GM23338 (cell line): ENCODE results near the gene ACTG1. TPM values are rescaled to one million over a fixed set of nuclear protein-coding genes. Genes with fewer than 3 reads are reported as not detected.

ENCODE experiments used
- ATAC-seq: fragments of 200-7000 bp; cut with Tn5 transposase; 3 replicates; pipeline ENCODE4 v1.9.1; 2020
- DNase-seq: peaks from one replicate; pipeline ENCODE4 v3.0.0-alpha.2; 2015; ENCODE audit warnings: low spot score
- H2AFZ ChIP-seq: fragments of 200-600 bp; sonication (generic); 2 replicates; pipeline ENCODE4 v1.8.0; 2016; ENCODE audit warnings: antibody characterized with exemption, mild to moderate bottlenecking, moderate library complexity
- H3F3A ChIP-seq: fragments of 200-600 bp; sonication (generic); replicated peaks from 2 replicates; pipeline ENCODE4 v1.8.0; 2017; ENCODE audit warnings: antibody characterized with exemption, mixed run types, low read depth
- H3K27ac ChIP-seq: fragments of 200-600 bp; sonication (generic); 2 replicates; pipeline ENCODE4 v1.6.1; 2016; ENCODE audit warnings: low read depth
- H3K27me3 ChIP-seq: fragments of 200-600 bp; sonication (generic); 2 replicates; pipeline ENCODE4 v1.8.0; 2016; ENCODE audit warnings: mild to moderate bottlenecking, mixed run types, moderate library complexity; ENCODE audit not compliant: insufficient read depth
- H3K36me3 ChIP-seq: fragments of 200-600 bp; sonication (generic); 2 replicates; pipeline ENCODE4 v1.8.0; 2016; ENCODE audit warnings: mild to moderate bottlenecking; ENCODE audit not compliant: insufficient read depth
- H3K4me1 ChIP-seq: fragments of 200-600 bp; sonication (generic); 2 replicates; pipeline ENCODE4 v1.8.0; 2016; ENCODE audit warnings: mild to moderate bottlenecking, moderate library complexity; ENCODE audit not compliant: insufficient read depth
- H3K4me2 ChIP-seq: fragments of 200-600 bp; sonication (generic); 2 replicates; pipeline ENCODE4 v1.7.1; 2017; ENCODE audit warnings: mixed run types
- H3K4me3 ChIP-seq: fragments of 200-600 bp; sonication (generic); 2 replicates; pipeline ENCODE4 v1.6.1; 2016; ENCODE audit warnings: mixed run types
- H3K79me2 ChIP-seq: fragments of 200-600 bp; sonication (generic); replicated peaks from 2 replicates; pipeline ENCODE4 v1.8.0; 2017; ENCODE audit warnings: mild to moderate bottlenecking; ENCODE audit not compliant: insufficient read depth
- H3K9me2 ChIP-seq: fragments of 200-600 bp; sonication (generic); 2 replicates; pipeline ENCODE4 v1.8.0; 2017; ENCODE audit not compliant: insufficient read depth
- H4K20me1 ChIP-seq: fragments of 200-600 bp; sonication (generic); replicated peaks from 2 replicates; pipeline ENCODE4 v1.8.0; 2017; ENCODE audit warnings: mild to moderate bottlenecking; ENCODE audit not compliant: insufficient read depth
- H3K27ac Mint-ChIP-seq: 2 replicates; pipeline ENCODE4 v1.8.0; 2020; ENCODE audit warnings: inconsistent platforms, mild to moderate bottlenecking, moderate library complexity, mixed read lengths
- H3K27me3 Mint-ChIP-seq: 3 replicates; pipeline ENCODE4 v1.8.0; 2022; ENCODE audit warnings: low read depth, mild to moderate bottlenecking, moderate library complexity, mixed read lengths, inconsistent platforms; ENCODE audit not compliant: insufficient read depth, poor library complexity
- H3K36me3 Mint-ChIP-seq: 3 replicates; pipeline ENCODE4 v1.8.0; 2021; ENCODE audit warnings: low read depth, mild to moderate bottlenecking, inconsistent platforms, moderate library complexity, mixed read lengths
- H3K4me1 Mint-ChIP-seq: 3 replicates; pipeline ENCODE4 v1.8.0; 2020; ENCODE audit warnings: mild to moderate bottlenecking, inconsistent platforms, mixed read lengths
- H3K4me3 Mint-ChIP-seq: 3 replicates; pipeline ENCODE4 v1.8.0; 2021; ENCODE audit warnings: moderate library complexity, mild to moderate bottlenecking, inconsistent platforms, mixed read lengths
- H3K9me3 Mint-ChIP-seq: 3 replicates; pipeline ENCODE4 v1.8.0; 2020; ENCODE audit warnings: moderate library complexity, mild to moderate bottlenecking, inconsistent platforms, mixed read lengths
- CREB1 ChIP-seq: fragments of 250-450 bp; sonication (Bioruptor Pico); IDR thresholded peaks from 2 replicates; pipeline ENCODE4 v1.5.0; 2020; ENCODE audit warnings: low read depth, mild to moderate bottlenecking, moderate library complexity
- ETS1 ChIP-seq: IDR thresholded peaks from 2 replicates; pipeline ENCODE4 v1.6.1; 2016; ENCODE audit warnings: antibody characterized with exemption
- EZH2 ChIP-seq: fragments of 200-600 bp; sonication (generic); IDR thresholded peaks from one replicate; pipeline ENCODE4 v1.8.0; 2017; ENCODE audit warnings: antibody characterized with exemption, mild to moderate bottlenecking, low read depth; ENCODE audit not compliant: unreplicated experiment
- EZH2phosphoT487 ChIP-seq: fragments of 200-600 bp; sonication (generic); IDR thresholded peaks from one replicate; pipeline ENCODE4 v1.8.1; 2018; ENCODE audit warnings: antibody characterized with exemption; ENCODE audit not compliant: unreplicated experiment
- JUNB ChIP-seq: IDR thresholded peaks from one replicate; pipeline ENCODE4 v1.6.1; 2016; ENCODE audit warnings: antibody characterized with exemption; ENCODE audit not compliant: unreplicated experiment
- NANOG ChIP-seq: IDR thresholded peaks from 2 replicates; pipeline ENCODE4 v1.6.1; 2016; ENCODE audit warnings: antibody characterized with exemption, borderline replicate concordance
- POLR2AphosphoS5 ChIP-seq: IDR thresholded peaks from 2 replicates; pipeline ENCODE4 v1.6.1; 2016; ENCODE audit warnings: antibody characterized with exemption, low read depth
- REST ChIP-seq: IDR thresholded peaks from one replicate; pipeline ENCODE4 v1.6.1; 2018; ENCODE audit warnings: antibody characterized with exemption; ENCODE audit not compliant: unreplicated experiment
- STAT1 ChIP-seq: IDR thresholded peaks from one replicate; pipeline ENCODE4 v1.6.1; 2016; ENCODE audit warnings: antibody characterized with exemption; ENCODE audit not compliant: unreplicated experiment
- ZNF114 ChIP-seq: fragments of 250-450 bp; sonication (Bioruptor Pico); IDR thresholded peaks from 2 replicates; pipeline ENCODE4 v1.5.0; 2020; ENCODE audit warnings: mild to moderate bottlenecking, moderate library complexity
- ZNF331 ChIP-seq: fragments of 250-450 bp; sonication (Bioruptor Pico); IDR thresholded peaks from 2 replicates; pipeline ENCODE4 v1.5.0; 2020; ENCODE audit warnings: low read depth, mild to moderate bottlenecking, moderate library complexity
- polyA plus RNA-seq: library from polyadenylated mRNA; unstranded; fragments of >200 nt; fragmentation: Nextera tagmentation; extraction: Ambion mirVana; gene quantifications from 2 replicates; pipeline ENCODE4 v1.2.1, GENCODE V29; 2016
- total RNA-seq: library from RNA; depleted of rRNA; stranded (reverse); fragments of >200 nt; shearing (Covaris generic); gene quantifications from 2 replicates; pipeline ENCODE4 v1.2.3, GENCODE V29; 2014
- TF ChIP-seq, protein P1 (sequence below), 2 experiments: fragments of 200-600 bp in 1 of 2; sonication (generic) in 1 of 2; conservative IDR thresholded peaks; 2 replicates each; pipeline versions ENCODE4 v1.5.1 to v1.6.1; 2016 to 2017; ENCODE audit warnings: antibody characterized with exemption in 2 of 2, low read depth in 2 of 2, mild to moderate bottlenecking in 2 of 2, moderate library complexity in 1 of 2
- TF ChIP-seq, protein P2 (sequence below): fragments of 250-450 bp; sonication (Bioruptor Pico); IDR thresholded peaks from 2 replicates; pipeline ENCODE4 v1.5.0; 2020; ENCODE audit warnings: mild to moderate bottlenecking, moderate library complexity

Gene ACTG1
- total and polyA plus RNA-seq, 2 experiments from 2014 or later: 1,867 to 4,739 TPM

DNA sequence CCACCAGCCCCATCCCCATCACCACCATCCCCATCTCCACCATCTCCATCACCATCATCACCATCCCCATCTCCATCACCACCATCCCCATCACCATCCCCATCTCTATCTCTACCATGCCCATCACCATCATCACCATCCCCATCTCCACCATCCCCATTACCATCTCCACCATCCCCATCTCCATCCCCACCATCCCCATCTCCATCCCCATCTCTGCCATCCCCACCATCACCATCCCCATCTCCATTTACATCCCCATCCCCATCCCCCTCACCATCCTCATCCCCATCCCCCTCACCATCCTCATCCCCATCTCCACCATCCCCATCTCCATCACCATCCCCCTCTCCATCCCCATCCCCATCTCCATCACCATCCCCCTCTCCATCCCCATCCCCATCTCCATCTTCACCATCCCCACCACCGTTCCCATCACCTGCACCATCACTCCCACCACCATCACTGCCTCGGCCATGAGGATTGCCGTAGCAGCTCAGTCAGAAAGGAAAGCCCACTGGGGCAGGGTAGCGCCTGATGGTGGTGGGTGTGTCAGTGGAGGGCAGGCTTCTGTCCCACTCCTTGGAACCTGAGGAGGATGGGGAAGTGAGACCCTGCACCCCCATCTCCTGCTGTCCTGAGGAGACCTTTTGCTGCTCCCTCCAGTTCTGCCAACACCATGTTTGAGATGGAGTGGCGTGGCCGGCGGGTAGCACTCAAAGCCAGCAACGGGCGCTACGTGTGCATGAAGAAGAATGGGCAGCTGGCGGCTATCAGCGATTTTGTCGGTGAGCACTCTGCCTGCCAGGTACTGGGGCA, 23.1 kb upstream of the ACTG1 start:
- no peak for TF ChIP-seq NANOG
- no peak for TF ChIP-seq CREB1 (CRISPR knock-in tag)
- no peak for TF ChIP-seq REST
- no peak for TF ChIP-seq STAT1
- no peak for TF ChIP-seq ZNF114 (CRISPR knock-in tag)
- TF ChIP-seq JUNB: no peak
- TF ChIP-seq EZH2: no peak
- TF ChIP-seq, protein P1, sequence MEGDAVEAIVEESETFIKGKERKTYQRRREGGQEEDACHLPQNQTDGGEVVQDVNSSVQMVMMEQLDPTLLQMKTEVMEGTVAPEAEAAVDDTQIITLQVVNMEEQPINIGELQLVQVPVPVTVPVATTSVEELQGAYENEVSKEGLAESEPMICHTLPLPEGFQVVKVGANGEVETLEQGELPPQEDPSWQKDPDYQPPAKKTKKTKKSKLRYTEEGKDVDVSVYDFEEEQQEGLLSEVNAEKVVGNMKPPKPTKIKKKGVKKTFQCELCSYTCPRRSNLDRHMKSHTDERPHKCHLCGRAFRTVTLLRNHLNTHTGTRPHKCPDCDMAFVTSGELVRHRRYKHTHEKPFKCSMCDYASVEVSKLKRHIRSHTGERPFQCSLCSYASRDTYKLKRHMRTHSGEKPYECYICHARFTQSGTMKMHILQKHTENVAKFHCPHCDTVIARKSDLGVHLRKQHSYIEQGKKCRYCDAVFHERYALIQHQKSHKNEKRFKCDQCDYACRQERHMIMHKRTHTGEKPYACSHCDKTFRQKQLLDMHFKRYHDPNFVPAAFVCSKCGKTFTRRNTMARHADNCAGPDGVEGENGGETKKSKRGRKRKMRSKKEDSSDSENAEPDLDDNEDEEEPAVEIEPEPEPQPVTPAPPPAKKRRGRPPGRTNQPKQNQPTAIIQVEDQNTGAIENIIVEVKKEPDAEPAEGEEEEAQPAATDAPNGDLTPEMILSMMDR (conservative IDR thresholded peaks at IDR 0.05; ENCODE audit: low read depth in 2 of 2): no peak
- no peak for TF ChIP-seq POLR2AphosphoS5
- no peak for TF ChIP-seq EZH2phosphoT487
- TF ChIP-seq, protein P2, sequence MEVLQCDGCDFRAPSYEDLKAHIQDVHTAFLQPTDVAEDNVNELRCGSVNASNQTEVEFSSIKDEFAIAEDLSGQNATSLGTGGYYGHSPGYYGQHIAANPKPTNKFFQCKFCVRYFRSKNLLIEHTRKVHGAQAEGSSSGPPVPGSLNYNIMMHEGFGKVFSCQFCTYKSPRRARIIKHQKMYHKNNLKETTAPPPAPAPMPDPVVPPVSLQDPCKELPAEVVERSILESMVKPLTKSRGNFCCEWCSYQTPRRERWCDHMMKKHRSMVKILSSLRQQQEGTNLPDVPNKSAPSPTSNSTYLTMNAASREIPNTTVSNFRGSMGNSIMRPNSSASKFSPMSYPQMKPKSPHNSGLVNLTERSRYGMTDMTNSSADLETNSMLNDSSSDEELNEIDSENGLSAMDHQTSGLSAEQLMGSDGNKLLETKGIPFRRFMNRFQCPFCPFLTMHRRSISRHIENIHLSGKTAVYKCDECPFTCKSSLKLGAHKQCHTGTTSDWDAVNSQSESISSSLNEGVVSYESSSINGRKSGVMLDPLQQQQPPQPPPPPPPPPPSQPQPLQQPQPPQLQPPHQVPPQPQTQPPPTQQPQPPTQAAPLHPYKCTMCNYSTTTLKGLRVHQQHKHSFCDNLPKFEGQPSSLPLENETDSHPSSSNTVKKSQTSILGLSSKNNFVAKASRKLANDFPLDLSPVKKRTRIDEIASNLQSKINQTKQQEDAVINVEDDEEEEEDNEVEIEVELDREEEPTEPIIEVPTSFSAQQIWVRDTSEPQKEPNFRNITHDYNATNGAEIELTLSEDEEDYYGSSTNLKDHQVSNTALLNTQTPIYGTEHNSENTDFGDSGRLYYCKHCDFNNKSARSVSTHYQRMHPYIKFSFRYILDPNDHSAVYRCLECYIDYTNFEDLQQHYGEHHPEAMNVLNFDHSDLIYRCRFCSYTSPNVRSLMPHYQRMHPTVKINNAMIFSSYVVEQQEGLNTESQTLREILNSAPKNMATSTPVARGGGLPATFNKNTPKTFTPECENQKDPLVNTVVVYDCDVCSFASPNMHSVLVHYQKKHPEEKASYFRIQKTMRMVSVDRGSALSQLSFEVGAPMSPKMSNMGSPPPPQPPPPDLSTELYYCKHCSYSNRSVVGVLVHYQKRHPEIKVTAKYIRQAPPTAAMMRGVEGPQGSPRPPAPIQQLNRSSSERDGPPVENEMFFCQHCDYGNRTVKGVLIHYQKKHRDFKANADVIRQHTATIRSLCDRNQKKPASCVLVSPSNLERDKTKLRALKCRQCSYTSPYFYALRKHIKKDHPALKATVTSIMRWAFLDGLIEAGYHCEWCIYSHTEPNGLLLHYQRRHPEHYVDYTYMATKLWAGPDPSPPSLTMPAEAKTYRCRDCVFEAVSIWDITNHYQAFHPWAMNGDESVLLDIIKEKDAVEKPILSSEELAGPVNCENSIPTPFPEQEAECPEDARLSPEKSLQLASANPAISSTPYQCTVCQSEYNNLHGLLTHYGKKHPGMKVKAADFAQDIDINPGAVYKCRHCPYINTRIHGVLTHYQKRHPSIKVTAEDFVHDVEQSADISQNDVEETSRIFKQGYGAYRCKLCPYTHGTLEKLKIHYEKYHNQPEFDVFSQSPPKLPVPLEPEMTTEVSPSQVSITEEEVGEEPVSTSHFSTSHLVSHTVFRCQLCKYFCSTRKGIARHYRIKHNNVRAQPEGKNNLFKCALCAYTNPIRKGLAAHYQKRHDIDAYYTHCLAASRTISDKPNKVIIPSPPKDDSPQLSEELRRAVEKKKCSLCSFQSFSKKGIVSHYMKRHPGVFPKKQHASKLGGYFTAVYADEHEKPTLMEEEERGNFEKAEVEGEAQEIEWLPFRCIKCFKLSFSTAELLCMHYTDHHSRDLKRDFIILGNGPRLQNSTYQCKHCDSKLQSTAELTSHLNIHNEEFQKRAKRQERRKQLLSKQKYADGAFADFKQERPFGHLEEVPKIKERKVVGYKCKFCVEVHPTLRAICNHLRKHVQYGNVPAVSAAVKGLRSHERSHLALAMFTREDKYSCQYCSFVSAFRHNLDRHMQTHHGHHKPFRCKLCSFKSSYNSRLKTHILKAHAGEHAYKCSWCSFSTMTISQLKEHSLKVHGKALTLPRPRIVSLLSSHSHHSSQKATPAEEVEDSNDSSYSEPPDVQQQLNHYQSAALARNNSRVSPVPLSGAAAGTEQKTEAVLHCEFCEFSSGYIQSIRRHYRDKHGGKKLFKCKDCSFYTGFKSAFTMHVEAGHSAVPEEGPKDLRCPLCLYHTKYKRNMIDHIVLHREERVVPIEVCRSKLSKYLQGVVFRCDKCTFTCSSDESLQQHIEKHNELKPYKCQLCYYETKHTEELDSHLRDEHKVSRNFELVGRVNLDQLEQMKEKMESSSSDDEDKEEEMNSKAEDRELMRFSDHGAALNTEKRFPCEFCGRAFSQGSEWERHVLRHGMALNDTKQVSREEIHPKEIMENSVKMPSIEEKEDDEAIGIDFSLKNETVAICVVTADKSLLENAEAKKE: no peak
- TF ChIP-seq ZNF331 (CRISPR knock-in tag): no peak
- TF ChIP-seq ETS1: no peak
- H3K27ac ChIP-seq: no peak overlapping the region
- H3K36me3 ChIP-seq: no peaks in the 10 kb centered on the region
- Mint-ChIP-seq H3K27me3 (peaks cover 25% of the 10 kb centered on the region), H3K27ac (no peak overlapping the region), H3K4me3 (peak overlapping the region; percentile 50; the same call in 1 of the 3 replicates), H3K4me1 (peaks cover 7% of the 10 kb centered on the region), H3K9me3 (no peaks in the 10 kb centered on the region; the same call in 2 of the 3 replicates), H3K36me3 (no peaks in the 10 kb centered on the region)
- H3K27me3 ChIP-seq: peaks cover 22% of the 10 kb centered on the region
- H2AFZ ChIP-seq: no peak overlapping the region
- no peak for DNase-seq
- no peak overlapping the region; the same call in 1 of the 2 replicates for H3K4me3 ChIP-seq
- H3F3A ChIP-seq: no peaks in the 10 kb centered on the region
- 0 out of 2 replicates have a peak, but pooled peaks cover 4% of the 10 kb centered on the region for H3K9me2 ChIP-seq
- H3K4me2 ChIP-seq: peak overlapping the region; percentile 76; the same call in 1 of the 2 replicates
- no peak for ATAC-seq
- no peaks in the 10 kb centered on the region for H4K20me1 ChIP-seq
- H3K4me1 ChIP-seq: no peaks in the 10 kb centered on the region
- no peaks in the 10 kb centered on the region for H3K79me2 ChIP-seq
